H1 (cell line): ENCODE data around the gene SAMM50. TPM values are rescaled to one million over a fixed set of nuclear protein-coding genes. Genes with fewer than 3 reads are reported as not detected.
A peak's percentile ranks its signal among the peaks of the same experiment; 100 is the strongest.

ENCODE experiments used
- CTCF ChIA-PET: fragments of 300-600 bp; sonication (Branson Sonifier 250); formaldehyde crosslinking; loops from one replicate; lab custom pipeline; 2021; ENCODE audit not compliant: partially characterized antibody; lab: Charles Lee
- POLR2A ChIA-PET: fragments of 300-600 bp; sonication (Branson Sonifier 250); formaldehyde crosslinking; loops from one replicate; lab custom pipeline; 2021; ENCODE audit warnings: inconsistent platforms; ENCODE audit not compliant: partially characterized antibody; lab: Charles Lee
- DNase-seq, 2 experiments: peaks; one replicate each; pipeline versions ENCODE4 v3.0.0 to v3.0.0-alpha.2; 2010 to 2022; ENCODE audit warnings: low spot score in 2 of 2, low read depth in 1 of 2, mixed read lengths in 1 of 2
- FAIRE-seq: peaks from 2 replicates; lab custom pipeline; 2011; peaks lifted over from hg19 to GRCh38; lab: Jason Lieb, UNC
- H2AFZ ChIP-seq: 2 replicates; pipeline ENCODE4 v1.8.1; 2012; ENCODE audit warnings: low read length, inconsistent platforms
- H2AK5ac ChIP-seq: 2 replicates; pipeline ENCODE4 v1.6.1; 2013; ENCODE audit warnings: low read depth, low read length
- H2BK120ac ChIP-seq: replicated peaks from 2 replicates; pipeline ENCODE3; 2013; ENCODE audit warnings: low read depth, low read length, inconsistent platforms
- H2BK12ac ChIP-seq: 2 replicates; pipeline ENCODE4 v1.6.1; 2013; ENCODE audit warnings: low read depth, low read length
- H2BK15ac ChIP-seq: 2 replicates; pipeline ENCODE4 v1.6.1; 2013; ENCODE audit warnings: low read length
- H2BK20ac ChIP-seq: 2 replicates; pipeline ENCODE4 v1.6.1; 2013; ENCODE audit warnings: low read length
- H2BK5ac ChIP-seq: 2 replicates; pipeline ENCODE4 v1.6.1; 2013; ENCODE audit warnings: low read depth, low read length
- H3K14ac ChIP-seq: 2 replicates; pipeline ENCODE4 v1.6.1; 2013; ENCODE audit warnings: inconsistent platforms; ENCODE audit not compliant: insufficient read length
- H3K18ac ChIP-seq: 2 replicates; pipeline ENCODE4 v1.6.1; 2013; ENCODE audit warnings: low read length; ENCODE audit errors: extremely low read depth
- H3K23ac ChIP-seq: 2 replicates; pipeline ENCODE4 v1.6.1; 2013; ENCODE audit warnings: inconsistent platforms; ENCODE audit not compliant: insufficient read length
- H3K23me2 ChIP-seq: 2 replicates; pipeline ENCODE4 v1.6.1; 2013; ENCODE audit warnings: low read depth, low read length
- H3K27ac ChIP-seq: 2 replicates; pipeline ENCODE4 v1.6.1; 2011; ENCODE audit warnings: low read depth, low read length, inconsistent platforms
- H3K27me3 ChIP-seq, 4 experiments: replicated peaks in 1 of 4; 1 replicate in 1 of 4; 2 replicates in 3 of 4; pipeline versions ENCODE4 v1.6.1 to v1.8.1; 2011 to 2013; ENCODE audit warnings: low read length in 3 of 4, mild to moderate bottlenecking in 3 of 4, inconsistent platforms in 2 of 4, mixed read lengths in 2 of 4, moderate library complexity in 1 of 4; ENCODE audit not compliant: control insufficient read depth in 3 of 4, insufficient read depth in 3 of 4; ENCODE audit errors: extremely low read depth in 1 of 4
- H3K36me3 ChIP-seq, 4 experiments: 2 replicates each; pipeline versions ENCODE4 v1.6.1 to v1.8.1; 2011 to 2013; ENCODE audit warnings: mild to moderate bottlenecking in 4 of 4, low read length in 3 of 4, moderate library complexity in 2 of 4, control low read depth in 1 of 4, inconsistent platforms in 1 of 4; ENCODE audit not compliant: insufficient read depth in 4 of 4, control insufficient read depth in 2 of 4
- H3K4ac ChIP-seq: replicated peaks from 2 replicates; pipeline ENCODE3; 2013; ENCODE audit warnings: low read length, low read depth, mixed read lengths, inconsistent platforms; ENCODE audit not compliant: insufficient read length
- H3K4me1 ChIP-seq, 4 experiments: replicated peaks in 1 of 4; 1 replicate in 1 of 4; 2 replicates in 3 of 4; pipeline versions ENCODE4 v1.6.1 to v1.8.1; 2011 to 2013; ENCODE audit warnings: low read length in 3 of 4, inconsistent platforms in 2 of 4, mixed read lengths in 1 of 4; ENCODE audit not compliant: insufficient read depth in 4 of 4, control insufficient read depth in 3 of 4
- H3K4me2 ChIP-seq, 2 experiments: 2 replicates each; pipeline versions ENCODE4 v1.6.1 to v1.8.1; 2011 to 2013; ENCODE audit warnings: low read depth in 2 of 2, low read length in 2 of 2, control low read depth in 1 of 2, inconsistent platforms in 1 of 2, mild to moderate bottlenecking in 1 of 2; ENCODE audit not compliant: insufficient read depth in 1 of 2
- H3K4me3 ChIP-seq, 4 experiments: fragments of 200-600, 300-600 bp in 1 of 4; sonication (generic), shearing (Covaris generic), sonication (Bioruptor Twin) in 1 of 4; 2 replicates each; pipeline versions ENCODE4 v1.5.1 to v1.8.1; 2011 to 2016; ENCODE audit warnings: low read length in 4 of 4, low read depth in 3 of 4, control low read depth in 2 of 4, inconsistent platforms in 2 of 4, mild to moderate bottlenecking in 2 of 4, mixed read lengths in 1 of 4, moderate library complexity in 1 of 4; ENCODE audit not compliant: insufficient read depth in 2 of 4; ENCODE audit errors: extremely low read depth in 1 of 4
- H3K56ac ChIP-seq: replicated peaks from 2 replicates; pipeline ENCODE3; 2013; ENCODE audit warnings: low read depth, mild to moderate bottlenecking, mixed read lengths, low read length, inconsistent platforms; ENCODE audit not compliant: insufficient read length
- H3K79me1 ChIP-seq: 2 replicates; pipeline ENCODE4 v1.6.1; 2013; ENCODE audit warnings: low read depth, low read length, control low read depth
- H3K79me2 ChIP-seq, 2 experiments: 2 replicates each; pipeline versions ENCODE4 v1.6.1 to v1.8.1; 2012 to 2013; ENCODE audit warnings: low read length in 2 of 2, mild to moderate bottlenecking in 2 of 2, inconsistent platforms in 1 of 2; ENCODE audit not compliant: insufficient read depth in 2 of 2, control insufficient read depth in 1 of 2
- H3K9ac ChIP-seq, 4 experiments: replicated peaks in 1 of 4; 1 replicate in 1 of 4; 2 replicates in 3 of 4; pipeline versions ENCODE4 v1.6.1 to v1.8.1; 2011 to 2013; ENCODE audit warnings: low read depth in 3 of 4, low read length in 3 of 4, control low read depth in 2 of 4, mild to moderate bottlenecking in 2 of 4, moderate library complexity in 2 of 4, inconsistent platforms in 1 of 4; ENCODE audit errors: extremely low read depth in 1 of 4
- H3K9me3 ChIP-seq, 2 experiments: 2 replicates each; pipeline versions ENCODE4 v1.6.1 to v1.8.1; 2012 to 2013; ENCODE audit warnings: mild to moderate bottlenecking in 2 of 2, moderate library complexity in 2 of 2, control low read depth in 1 of 2, inconsistent platforms in 1 of 2, low read depth in 1 of 2, low read length in 1 of 2, mixed read lengths in 1 of 2; ENCODE audit not compliant: insufficient read depth in 2 of 2
- H4K20me1 ChIP-seq, 2 experiments: replicated peaks in 1 of 2; 2 replicates each; pipeline versions ENCODE3 to v1.8.1; 2011 to 2013; ENCODE audit warnings: inconsistent platforms in 2 of 2, low read length in 2 of 2, mild to moderate bottlenecking in 1 of 2; ENCODE audit not compliant: insufficient read depth in 2 of 2, control insufficient read depth in 1 of 2
- H4K5ac ChIP-seq: 2 replicates; pipeline ENCODE4 v1.6.1; 2013; ENCODE audit warnings: low read length, low read depth, mixed read lengths, inconsistent platforms; ENCODE audit not compliant: insufficient read length
- H4K8ac ChIP-seq: 2 replicates; pipeline ENCODE4 v1.8.0; 2013; ENCODE audit warnings: mild to moderate bottlenecking, moderate library complexity, low read length, inconsistent platforms; ENCODE audit not compliant: insufficient read depth; ENCODE audit errors: extremely low read depth
- H4K91ac ChIP-seq: replicated peaks from 2 replicates; pipeline ENCODE3; 2013; ENCODE audit warnings: low read length, mixed read lengths, inconsistent platforms; ENCODE audit not compliant: insufficient read length
- ATF3 ChIP-seq: IDR thresholded peaks from 2 replicates; pipeline ENCODE4 v1.6.1; 2011; ENCODE audit warnings: low read depth, mild to moderate bottlenecking, low read length; ENCODE audit not compliant: insufficient read depth
- BACH1 ChIP-seq: IDR thresholded peaks from 2 replicates; pipeline ENCODE4 v1.6.1; 2012; ENCODE audit warnings: low read length, improper control_type of control experiment
- CTCF ChIP-seq, 3 experiments: IDR thresholded peaks; 1 replicate in 2 of 3; 2 replicates in 1 of 3; pipeline versions ENCODE4 v1.5.1 to v1.6.1; 2011; ENCODE audit warnings: low read length in 3 of 3, mild to moderate bottlenecking in 3 of 3, inconsistent platforms in 2 of 3, low read depth in 1 of 3, moderate library complexity in 1 of 3; ENCODE audit not compliant: insufficient read depth in 1 of 3; ENCODE audit errors: control extremely low read depth in 1 of 3
- WGBS, 2 experiments: shearing (Covaris generic) in 1 of 2; methylation state at CpG; one replicate each; pipeline versions ENCODE4 v1.1.6 to v1.1.7; 2013 to 2015; ENCODE audit warnings: low lambda C conversion rate in 2 of 2, mixed read lengths in 2 of 2, inconsistent platforms in 1 of 2, low coverage in 1 of 2, missing lambda C conversion rate in 1 of 2; ENCODE audit not compliant: insufficient replicate concordance in 2 of 2, insufficient coverage in 1 of 2, insufficient read length in 1 of 2; ENCODE audit errors: extremely low coverage in 1 of 2, missing lambda C conversion rate in 1 of 2; 5-methylcytosine and 5-hydroxymethylcytosine counted together
- long read RNA-seq, 2 experiments: library from RNA in 1 of 2; library from capped mRNA in 1 of 2; stranded (forward); transcript quantifications; one replicate each; pipeline ENCODE4 v2.0.0, GENCODE V29; 2021; ENCODE audit warnings: inconsistent platforms in 1 of 2
- polyA minus RNA-seq, 3 experiments: library from RNA; depleted of rRNA, polyadenylated mRNA; stranded (reverse); fragments of >200 nt; gene quantifications; 1 replicate in 2 of 3; 2 replicates in 1 of 3; pipeline ENCODE4 v1.2.3, GENCODE V29; 2011
- polyA plus RNA-seq, 7 experiments: library from polyadenylated mRNA; depleted of rRNA in 3 of 7; stranded (reverse) in 5 of 7; unstranded in 2 of 7; fragments of >200 nt in 5 of 7; fragments of 200-250 nt in 2 of 7; gene quantifications; 1 replicate in 5 of 7; 2 replicates in 1 of 7; 4 replicates in 1 of 7; pipeline versions ENCODE4 v1.2.1 to v1.2.3, GENCODE V29; 2011 to 2013; ENCODE audit warnings: missing spikeins in 2 of 7, mixed read lengths in 2 of 7
- total RNA-seq: library from RNA; stranded (reverse); fragmentation: NEBNext Ultra II Directional; extraction: Animal tissue kit (Norgen Biotek cat#: 25700); gene quantifications from 2 replicates; pipeline ENCODE4 v1.2.1, GENCODE V29; 2021

Gene SAMM50
- total RNA-seq: 67.2 and 70.3 TPM in 2 replicates
- 45.4 and 47.1 TPM in 2 replicates for polyA plus RNA-seq (2011; rRNA removed)
- polyA plus RNA-seq (2011; cell fraction: cytosol; rRNA removed): 41.9 TPM
- 31.9 TPM for polyA plus RNA-seq (2011; cell fraction: nucleus; rRNA removed)
- 70.0 to 81.4 TPM (median 74.8 TPM) in 4 replicates for polyA plus RNA-seq (2012, experiment 1 of 2)
- polyA plus RNA-seq (2012, experiment 2 of 2): 55.7 TPM
- polyA plus RNA-seq (2013, experiment 1 of 2): 41.7 TPM
- 39.8 TPM for polyA plus RNA-seq (2013, experiment 2 of 2)
- 35.2 and 38.4 TPM in 2 replicates for polyA minus RNA-seq (2011; rRNA and poly(A)+ RNA removed)
- polyA minus RNA-seq (2011; cell fraction: cytosol; rRNA and poly(A)+ RNA removed): 35.2 TPM
- 16.6 TPM for polyA minus RNA-seq (2011; cell fraction: nucleus; rRNA and poly(A)+ RNA removed)
- long read RNA-seq, experiment 1, transcript SAMM50-201 (15 exons, 1,717 nt): major isoform, 64 of 117 reads
- long read RNA-seq, experiment 1, partial matches to known transcripts: 33 of 117 reads
- long read RNA-seq, experiment 1, other reads (novel, unspliced or antisense): 19 of 117 reads
- long read RNA-seq, experiment 2, transcript SAMM50-201 (15 exons, 1,717 nt): major isoform, 212 of 237 reads
- long read RNA-seq, experiment 2, partial matches to known transcripts: 12 of 237 reads
- long read RNA-seq, experiment 2, other reads (novel, unspliced or antisense): 9 of 237 reads

GRCh38 chr22:43955040-43955882, at the start of gene SAMM50:
SAMM50 (plus strand) TSS chr22:43955442; CDS start chr22:43955578, 136 bp downstream.
- Histone ChIP-seq H3K56ac (peak within 1 kb of the TSS; percentile 78), H3K14ac (no peak within 1 kb of the TSS), H2AFZ (peak within 1 kb of the TSS; percentile 60; the same call in 1 of the 2 replicates), H3K23me2 (peaks cover 14% of the 10 kb centered on the region; the same call in 1 of the 2 replicates), H3K4ac (peak within 1 kb of the TSS; percentile 96), H2BK5ac (peak within 1 kb of the TSS; percentile 84), H3K4me1 (peaks cover 0 to 12% (median 3%) of the 10 kb centered on the region in 4 experiments; a peak in 5 of 7 replicates), H2BK15ac (peak within 1 kb of the TSS; percentile 72; the same call in 1 of the 2 replicates), H3K79me2 (peaks cover 3 to 39% of the 10 kb centered on the region in 2 experiments; a peak in 3 of 4 replicates), H2BK20ac (no peak within 1 kb of the TSS), H3K27ac (peak within 1 kb of the TSS; percentile 74; the same call in 1 of the 2 replicates), H2BK12ac (no peak within 1 kb of the TSS), H3K9me3 (no peaks in the 10 kb centered on the region), H2BK120ac (no peak within 1 kb of the TSS), H4K8ac (peak within 1 kb of the TSS; percentile 79), H4K20me1 (no peaks in the 10 kb centered on the region), H3K18ac (peak within 1 kb of the TSS; percentile 73; the same call in 1 of the 2 replicates), H2AK5ac (no peak within 1 kb of the TSS), H3K9ac (peak within 1 kb of the TSS; percentile 72 to 82 (median 81)), H3K27me3 (no peaks in the 10 kb centered on the region), H4K91ac (peak within 1 kb of the TSS; percentile 33), H3K4me3 (peak within 1 kb of the TSS; percentile 78 to 94 (median 87)), H3K23ac (no peak within 1 kb of the TSS), H4K5ac (peak within 1 kb of the TSS; percentile 84), H3K36me3 (no peaks in the 10 kb centered on the region), H3K4me2 (peak within 1 kb of the TSS; percentile 95 to 97), H3K79me1 (peaks cover 3% of the 10 kb centered on the region; the same call in 1 of the 2 replicates)
- no peak for FAIRE-seq
- POLR2A ChIA-PET: interaction anchor here (0.7 to 1.4 kb wide), 2 partner anchors 9 to 13 kb away, joined by 3 to 5 read pairs; no protein-coding TSS in a partner anchor
- DNase-seq: peak; percentile 54 to 91
- CTCF ChIA-PET: interaction anchor here (1.1 to 1.8 kb wide), 3 partner anchors 10 to 22 kb away, joined by 3 to 11 read pairs (median 3); no protein-coding TSS in a partner anchor
- 2% methylated on average over 63 of the region's 74 CpGs; no CpG with 5 or more reads in 1 of the 2 experiments for WGBS, 2 experiments
- TF ChIP-seq ATF3: no peak
- 0 out of 2 replicates have a peak, but pooled peaks have one; percentile 18 for TF ChIP-seq BACH1
- TF ChIP-seq CTCF (IDR thresholded peaks at IDR 0.05; ENCODE audit: control extremely low read depth in 1 of 3, insufficient read depth in 1 of 3, low read depth in 1 of 3, low read length in 3 of 3): no peak
